ENCODE data around the gene GATB.

Gene GATB

DNA sequence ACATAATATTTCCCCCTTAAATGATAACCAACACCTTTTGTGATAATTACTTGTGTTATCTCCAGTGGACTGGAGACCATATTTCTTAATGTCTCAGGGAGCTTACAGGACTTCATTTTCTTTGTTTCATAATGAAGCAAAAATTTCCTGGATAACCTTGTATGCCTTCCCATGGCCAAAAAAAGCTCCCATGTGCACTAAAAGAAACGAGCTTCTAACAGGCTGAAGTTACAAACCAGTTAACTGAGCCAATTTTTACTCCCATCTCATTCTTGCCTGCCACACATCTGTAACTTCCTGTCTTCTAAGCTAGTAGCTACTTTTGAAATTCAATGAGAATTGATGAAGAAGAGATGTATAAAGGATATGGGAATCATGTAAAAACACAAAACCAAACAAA, 32.8 kb downstream of the GATB start:
- DNase-seq, result no peak

- no peak for DNase-seq
Measured at GRCh38 chr4:151727365-151727764, 33.4 kb downstream of the GATB start.

DNA sequence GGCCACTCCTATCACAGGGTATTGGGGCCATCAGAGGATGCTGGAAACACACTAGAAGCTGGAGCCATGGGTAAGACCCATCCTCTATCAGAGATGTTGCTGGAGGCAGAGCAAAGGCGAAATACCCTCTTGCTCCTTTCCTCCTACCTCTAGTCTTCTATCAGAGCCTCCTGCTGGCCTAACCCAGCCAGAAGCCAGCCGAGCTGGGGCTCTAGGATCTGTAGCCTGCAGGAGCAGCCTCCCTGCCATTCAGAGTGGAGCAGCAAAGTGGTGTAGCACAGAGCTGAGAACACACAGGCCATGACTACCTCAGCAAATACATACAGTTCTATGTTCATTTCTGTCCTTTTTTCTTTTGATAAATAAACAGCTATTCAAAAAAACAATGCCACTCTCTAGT, 35.7 kb downstream of the GATB start:
- no peak for DNase-seq

DNA sequence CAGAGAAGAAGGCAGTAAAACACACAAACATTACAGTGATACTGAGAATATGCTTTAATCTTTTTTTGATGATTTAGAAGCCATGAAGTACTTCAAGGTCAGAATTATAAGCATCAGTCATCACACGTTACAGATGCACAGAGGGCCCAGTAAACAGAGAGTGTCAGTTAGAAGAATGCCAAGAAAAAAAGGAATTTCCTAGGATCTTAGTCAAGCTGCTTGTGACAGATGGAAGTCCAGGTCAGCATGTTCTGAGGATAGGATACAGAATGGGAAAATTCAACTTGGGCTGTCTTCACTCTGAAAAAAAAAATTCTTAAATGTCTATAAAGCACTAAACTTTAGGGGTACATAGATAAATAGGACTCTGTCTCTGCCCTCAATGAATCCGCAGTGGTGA, 38.9 kb downstream of the GATB start:
- DNase-seq, result no peak

DNA sequence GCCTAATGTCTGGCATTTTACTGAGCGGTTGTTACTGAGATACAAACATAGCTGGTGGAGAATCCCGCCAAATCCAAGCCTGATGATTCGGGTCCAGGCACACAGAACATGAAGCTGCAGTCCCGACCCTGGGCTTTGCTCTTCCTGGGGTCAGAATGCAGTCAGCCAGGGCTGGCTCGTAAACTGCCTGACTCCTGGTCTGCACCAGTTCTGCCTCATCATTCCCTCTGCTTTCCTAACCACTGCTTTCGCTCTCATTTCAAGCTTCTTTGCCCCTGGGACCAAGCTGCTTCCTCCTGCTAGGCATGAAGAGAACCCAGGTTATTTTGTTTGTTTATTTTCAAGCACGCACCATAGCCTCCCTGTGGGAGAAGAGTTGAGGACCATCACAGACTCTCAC, 39.3 kb downstream of the GATB start:
- no peak for DNase-seq

- no peak for DNase-seq
Measured at GRCh38 chr4:151719956-151720334, 40.9 kb downstream of the GATB start.

- DNase-seq, result no peak
Measured at GRCh38 chr4:151718984-151719955, 41.5 kb downstream of the GATB start.

DNA sequence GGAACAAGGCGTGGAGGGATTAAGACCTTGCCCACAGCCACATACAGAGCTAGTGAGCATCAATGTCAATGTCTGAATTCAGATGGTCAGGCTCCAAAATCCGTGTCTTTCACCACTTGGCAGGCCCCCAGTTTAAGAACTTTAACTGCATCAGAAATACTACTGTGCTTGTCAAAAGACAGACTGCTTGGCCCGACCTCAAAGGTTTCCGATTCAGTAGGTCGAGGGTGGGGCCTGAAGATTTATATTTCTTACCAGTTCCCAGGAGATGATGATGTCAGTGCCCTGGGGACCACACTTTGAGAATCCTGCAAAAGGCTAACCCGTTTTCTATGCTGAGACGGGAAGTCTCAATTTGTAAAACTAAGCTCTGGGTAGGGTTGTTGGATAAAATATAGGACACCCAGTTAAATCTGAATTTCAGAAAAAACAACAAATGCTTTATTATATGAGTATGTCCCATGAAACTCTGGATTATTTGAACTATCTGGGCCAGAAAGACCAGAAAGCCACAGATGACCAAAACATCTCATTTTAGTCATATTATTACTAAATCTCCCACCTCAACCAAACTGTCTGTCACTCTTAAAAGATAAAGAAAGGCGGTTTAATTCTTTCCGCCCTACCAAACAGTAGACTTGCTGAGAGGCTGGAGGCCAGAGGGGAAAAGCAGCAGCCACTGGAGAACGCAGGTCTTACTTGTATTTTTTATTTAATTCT, 42.7 kb downstream of the GATB start:
- no peak for DNase-seq

DNA sequence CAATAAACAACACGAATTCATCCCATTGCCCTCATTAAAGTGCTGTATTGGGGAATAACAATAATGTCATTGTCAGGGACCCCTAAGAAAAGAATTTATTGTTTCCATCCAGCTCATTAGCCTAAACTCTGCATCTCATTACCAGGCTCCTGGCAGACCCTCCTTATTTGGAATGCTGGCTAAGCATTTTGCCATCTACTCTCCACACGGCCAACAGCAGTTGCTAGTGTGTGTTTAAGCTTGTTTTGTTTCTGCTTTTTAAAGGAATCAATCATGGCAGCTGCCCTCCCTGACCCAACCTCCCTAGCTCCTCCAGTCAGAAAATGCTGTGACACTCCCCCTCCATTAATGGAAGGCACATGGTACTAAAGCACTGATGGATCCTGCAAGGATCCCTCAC, 43.5 kb downstream of the GATB start:
- DNase-seq, result no peak

DNA sequence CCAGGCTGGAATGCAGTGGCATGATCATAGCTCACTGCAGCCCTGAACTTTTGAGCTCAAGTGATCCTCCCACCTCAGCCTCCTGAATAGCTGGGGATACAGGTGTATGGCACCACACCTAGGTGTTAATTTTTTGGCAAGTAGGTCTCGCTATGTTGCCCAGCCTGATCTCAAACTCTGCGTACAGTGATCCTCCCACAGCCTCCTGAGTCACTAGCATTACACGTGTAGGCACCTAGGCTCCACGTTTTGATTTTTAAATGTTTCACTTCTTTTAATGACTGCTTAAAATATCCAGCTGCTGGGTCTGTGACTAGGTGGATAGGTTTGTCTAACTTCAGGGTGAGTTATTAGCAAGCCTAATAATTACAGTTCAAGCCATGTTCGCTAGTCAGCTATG, 44.5 kb downstream of the GATB start:
- no peak for DNase-seq

GRCh38 chr4:151715881-151716280, 44.9 kb downstream of the GATB start:
- no peak for DNase-seq

DNA sequence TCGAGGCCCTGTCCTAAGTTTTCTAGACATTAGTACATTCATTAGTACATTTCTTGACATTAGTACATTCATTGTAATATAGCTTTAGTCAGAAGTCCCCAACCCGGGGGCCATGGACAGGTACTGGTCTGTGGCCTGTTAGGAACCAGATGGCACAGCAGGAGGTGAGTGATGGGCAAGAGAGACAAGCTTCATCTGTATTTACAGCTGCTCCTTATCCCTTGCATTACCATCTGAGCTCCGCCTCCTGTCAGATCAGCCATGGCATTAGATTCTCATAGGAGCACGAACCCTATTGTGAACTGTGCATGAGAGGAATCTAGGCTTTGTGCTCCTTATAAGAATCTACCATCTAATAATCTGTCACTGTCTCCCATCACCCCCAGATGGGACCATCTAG, 48.0 kb downstream of the GATB start:
- DNase-seq, result no peak

DNA sequence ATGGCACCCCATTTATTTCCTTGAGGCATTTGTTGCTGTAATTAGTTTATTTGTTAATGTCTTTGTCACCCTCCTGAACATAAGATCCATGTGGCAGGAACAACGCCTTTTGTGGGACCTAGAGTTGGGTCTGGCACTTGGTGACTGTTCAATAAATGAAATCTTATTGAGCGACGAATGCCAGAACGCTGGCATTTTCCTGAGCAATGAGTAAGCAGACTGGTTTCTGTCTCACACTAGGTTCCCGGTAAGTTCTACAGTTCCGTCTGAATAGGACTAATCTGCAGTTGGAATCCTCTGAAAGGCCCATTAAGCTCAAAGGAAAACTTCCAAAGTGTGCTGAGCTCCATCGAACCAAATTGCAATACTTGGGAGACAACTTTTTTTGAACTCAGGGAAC, 49.2 kb downstream of the GATB start:
- DNase-seq, result no peak

DNA sequence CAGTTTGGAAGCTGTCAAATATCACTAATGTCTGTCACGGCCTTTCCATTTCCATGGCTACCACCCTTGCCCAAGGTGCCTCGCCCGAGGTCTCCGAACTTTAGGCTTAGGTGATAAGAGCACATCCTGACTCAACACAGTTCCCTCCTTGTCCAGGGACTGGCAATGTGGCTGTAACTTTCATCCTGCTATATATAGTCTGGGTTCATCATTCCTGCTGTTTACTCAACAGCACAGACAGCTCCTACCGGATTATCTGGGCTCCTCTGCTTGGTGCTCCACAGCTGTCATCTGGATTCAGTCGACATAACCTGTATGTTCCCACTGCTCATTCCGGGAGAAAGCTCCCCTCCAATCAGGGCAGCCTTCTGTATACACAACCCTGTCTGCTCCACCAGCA, 51.2 kb downstream of the GATB start:
- no peak for DNase-seq

DNA sequence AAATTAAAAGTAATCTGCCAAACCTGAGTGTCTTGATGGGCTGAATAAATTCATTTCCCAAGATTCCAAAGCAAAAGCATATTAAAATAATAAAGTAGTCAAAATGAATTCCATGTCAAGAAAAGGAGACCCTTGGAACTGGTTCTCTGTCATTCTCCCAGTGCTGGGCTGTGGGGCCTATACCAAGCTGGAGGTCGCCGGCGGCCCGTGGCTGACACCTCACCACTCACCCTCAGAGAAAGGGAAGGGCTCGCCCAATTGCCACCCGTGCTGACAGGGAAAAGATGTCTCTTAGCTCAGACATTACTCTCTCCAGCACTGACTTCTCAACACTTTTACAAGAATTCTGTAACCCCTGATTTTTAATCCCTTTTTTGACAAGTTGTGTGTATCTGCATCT, 51.7 kb downstream of the GATB start:
- DNase-seq, result no peak

DNA sequence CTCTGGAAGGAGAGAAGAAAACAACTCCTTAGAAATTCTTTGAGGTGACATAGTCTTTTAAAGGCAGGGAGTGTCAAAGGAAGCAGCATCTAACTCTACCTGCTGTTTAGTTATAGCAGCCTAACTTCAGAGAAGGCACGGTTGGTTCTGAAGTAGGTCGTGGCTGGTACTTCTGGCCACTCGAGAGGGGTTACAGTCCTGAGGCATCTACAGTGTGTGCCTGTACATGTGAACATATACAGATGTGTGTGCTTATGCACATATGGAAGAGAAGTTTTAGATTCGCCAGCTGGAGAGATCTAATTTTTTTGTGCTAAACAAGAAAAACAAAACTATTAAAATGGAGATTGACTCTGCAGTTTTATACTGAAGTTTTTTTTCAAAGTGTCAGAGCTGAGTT, 52.7 kb downstream of the GATB start:
- no peak for DNase-seq

DNA sequence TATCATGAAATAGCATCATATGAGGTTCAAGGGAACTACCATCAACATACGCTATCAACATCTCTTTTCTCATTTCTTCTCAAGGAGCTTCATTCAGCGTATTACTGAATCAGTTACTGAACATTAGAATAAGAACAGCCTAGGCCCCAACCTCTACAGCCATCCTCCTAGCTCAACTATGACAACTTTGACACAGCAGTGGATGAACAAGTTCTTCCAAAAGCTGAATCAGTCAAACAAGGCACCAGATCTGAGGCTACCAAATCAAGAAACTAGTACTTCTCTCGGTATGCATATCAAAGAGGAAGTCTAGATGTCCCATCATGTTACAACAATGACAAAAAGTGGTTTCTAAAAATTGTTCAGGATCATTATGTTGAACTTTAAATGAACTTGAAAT, 57.4 kb downstream of the GATB start:
- no peak for DNase-seq

- DNase-seq, result no peak
Measured at GRCh38 chr4:151702256-151702655, 58.6 kb downstream of the GATB start.

DNA sequence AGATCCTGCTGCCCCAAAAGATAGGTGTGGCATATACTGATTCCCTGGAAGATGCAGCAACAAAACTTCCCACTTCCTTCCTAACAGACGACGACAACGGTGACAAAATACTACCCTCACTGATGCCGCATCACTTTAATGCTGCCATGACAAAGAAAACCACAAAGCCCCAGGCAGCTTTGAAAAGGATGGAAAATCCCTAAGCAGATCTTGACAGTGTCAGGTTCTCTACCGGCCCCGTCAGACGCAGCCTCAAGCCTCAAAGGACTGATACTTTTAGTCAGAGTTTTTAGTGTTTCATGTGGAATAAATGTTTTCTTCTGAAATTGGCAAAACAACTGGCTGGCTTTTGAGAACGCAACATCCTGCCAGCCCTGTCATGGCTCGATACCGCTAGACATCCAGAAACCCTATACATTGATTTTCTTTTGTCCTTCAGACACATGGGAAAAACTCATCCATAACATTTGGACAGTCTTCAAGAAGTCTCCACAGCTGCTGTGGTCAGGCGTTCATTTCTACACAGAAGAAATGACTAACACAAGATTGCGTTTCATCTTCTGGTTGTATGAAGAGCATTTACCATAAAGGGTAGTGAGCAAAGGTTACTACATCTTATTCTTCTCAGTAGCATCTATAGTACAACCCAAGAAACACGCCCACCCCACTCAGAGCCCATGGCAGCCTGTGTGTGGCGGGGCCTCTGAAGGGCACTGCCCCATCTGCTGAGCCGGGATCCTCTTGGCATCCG, 60.1 kb downstream of the GATB start:
- DNase-seq, result no peak

GRCh38 chr4:151698213-151698612, 62.6 kb downstream of the GATB start:
- no peak for DNase-seq

GRCh38 chr4:151694961-151695720, 65.7 kb downstream of the GATB start:
- DNase-seq, result no peak

DNA sequence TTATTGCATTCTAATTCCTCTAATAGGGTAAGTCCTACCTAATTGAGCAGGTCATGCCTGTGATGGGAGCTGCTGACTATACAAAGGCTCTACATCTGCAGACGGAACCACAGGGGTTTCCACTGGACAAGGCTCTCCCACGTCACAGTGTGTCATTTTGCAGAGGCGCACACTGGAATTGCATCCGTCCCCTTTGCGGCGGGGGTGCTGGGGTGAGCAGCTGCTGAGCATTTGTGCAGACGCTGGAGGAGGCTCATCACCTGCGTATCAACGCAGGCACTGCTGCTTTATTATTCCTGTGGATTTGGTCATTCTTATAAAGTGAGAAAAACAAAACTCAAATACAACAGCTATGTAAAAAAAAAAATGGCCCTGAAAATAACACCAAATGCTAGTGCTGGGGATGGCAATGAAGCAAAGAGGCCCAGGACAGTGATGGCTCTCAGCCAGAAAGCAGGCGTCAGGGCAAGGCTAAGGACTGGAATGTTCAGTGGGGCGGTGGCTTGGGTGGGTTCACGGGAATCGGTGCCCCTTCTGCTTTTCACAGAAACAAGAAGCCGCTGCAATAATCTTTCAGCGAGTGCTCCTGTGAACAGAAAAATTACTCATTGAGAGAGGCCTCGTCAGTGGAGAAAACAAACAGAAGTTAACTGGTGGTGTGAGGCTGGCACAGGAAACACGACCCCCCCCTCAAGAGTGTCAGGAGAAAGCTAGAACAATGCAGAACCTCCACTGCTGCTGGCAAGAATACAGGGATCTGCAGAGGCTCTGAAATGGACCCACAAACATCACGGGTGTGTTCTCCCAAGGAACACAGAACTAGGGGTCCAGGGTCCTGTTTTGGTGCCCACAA, 67.8 kb downstream of the GATB start:
- DNase-seq, result no peak
